ENCODE results near the gene TNFRSF18.

Gene TNFRSF18

DNA sequence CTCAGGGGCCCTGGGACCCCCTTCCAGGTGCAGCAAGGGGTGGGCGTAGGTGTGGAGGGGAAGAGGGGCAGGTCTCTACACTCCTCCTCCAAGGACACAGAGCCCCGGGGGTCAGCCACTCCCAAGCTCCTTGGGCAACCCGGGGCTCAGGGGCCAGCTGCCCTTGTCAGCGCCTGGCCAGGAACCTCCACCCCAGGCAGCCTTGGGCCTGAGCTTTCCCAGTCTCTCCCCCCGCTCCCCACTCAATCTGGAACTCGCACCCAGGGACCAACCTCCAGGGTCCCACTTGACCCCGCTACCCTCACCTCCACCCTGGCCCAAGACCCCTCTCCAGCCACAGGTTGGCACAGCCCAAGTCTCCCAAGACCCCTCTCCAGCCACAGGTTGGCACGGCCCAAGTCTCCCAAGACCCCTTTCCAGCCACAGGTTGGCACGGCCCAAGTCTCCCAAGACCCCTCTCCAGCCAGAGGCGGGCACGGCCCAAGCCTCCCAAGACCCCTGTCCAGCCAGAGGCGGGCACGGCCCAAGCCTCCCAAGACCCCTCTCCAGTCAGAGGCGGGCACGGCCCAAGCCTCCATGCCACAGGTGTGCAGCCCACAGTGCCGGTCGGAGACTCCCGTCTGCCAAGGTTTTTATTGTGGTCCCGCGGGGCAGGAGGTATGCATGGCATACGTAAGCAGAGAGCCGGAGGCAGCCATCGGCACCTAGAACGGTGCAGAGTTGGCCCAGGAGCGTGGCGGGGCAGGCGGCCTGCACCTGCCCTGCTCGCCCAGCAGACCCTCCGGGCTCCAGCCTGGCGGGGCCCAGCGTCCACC lies 4.5 kb upstream of the TNFRSF18 start:
- DNase-seq: no peak

GRCh38 chr1:1208713-1209433 lies 2.5 kb upstream of the TNFRSF18 start:
- peak; percentile 37 for DNase-seq

GRCh38 chr1:1207571-1207892 lies 1.1 kb upstream of the TNFRSF18 start:
- DNase-seq: no peak

- no peak for DNase-seq
Measured at GRCh38 chr1:1206966-1207531, 657 bp upstream of the TNFRSF18 start.

DNA sequence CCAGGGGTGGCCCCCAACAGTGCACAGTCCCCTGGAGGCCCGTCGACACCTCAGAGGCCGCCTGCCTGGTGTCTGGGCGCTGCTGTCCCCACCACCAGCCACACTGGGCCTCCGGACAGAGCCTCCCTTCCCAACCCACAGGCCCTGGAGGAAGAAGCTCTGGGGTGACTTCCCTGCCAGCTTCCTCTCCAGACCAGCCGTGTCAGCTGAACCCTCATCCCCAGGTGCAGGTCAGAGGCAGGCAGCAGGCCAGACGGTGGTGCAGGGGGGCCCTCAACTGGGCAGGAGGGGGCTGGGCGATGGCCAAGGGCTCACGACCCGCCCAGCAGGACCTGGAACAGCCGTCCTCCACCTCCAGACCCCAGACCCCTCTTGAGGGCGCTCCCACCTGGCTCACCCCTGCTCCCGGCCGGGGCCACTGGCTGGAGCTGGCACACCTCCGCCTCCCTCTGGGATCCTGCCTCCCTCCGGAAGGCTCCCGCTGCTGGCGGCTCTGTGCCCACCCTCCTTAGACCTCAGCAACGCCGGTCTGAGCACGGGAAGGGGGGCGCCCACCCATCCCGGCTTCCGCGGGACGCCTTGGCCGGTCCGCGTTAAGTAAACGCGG lies 520 bp downstream of the TNFRSF18 start:
- DNase-seq: no peak

DNA sequence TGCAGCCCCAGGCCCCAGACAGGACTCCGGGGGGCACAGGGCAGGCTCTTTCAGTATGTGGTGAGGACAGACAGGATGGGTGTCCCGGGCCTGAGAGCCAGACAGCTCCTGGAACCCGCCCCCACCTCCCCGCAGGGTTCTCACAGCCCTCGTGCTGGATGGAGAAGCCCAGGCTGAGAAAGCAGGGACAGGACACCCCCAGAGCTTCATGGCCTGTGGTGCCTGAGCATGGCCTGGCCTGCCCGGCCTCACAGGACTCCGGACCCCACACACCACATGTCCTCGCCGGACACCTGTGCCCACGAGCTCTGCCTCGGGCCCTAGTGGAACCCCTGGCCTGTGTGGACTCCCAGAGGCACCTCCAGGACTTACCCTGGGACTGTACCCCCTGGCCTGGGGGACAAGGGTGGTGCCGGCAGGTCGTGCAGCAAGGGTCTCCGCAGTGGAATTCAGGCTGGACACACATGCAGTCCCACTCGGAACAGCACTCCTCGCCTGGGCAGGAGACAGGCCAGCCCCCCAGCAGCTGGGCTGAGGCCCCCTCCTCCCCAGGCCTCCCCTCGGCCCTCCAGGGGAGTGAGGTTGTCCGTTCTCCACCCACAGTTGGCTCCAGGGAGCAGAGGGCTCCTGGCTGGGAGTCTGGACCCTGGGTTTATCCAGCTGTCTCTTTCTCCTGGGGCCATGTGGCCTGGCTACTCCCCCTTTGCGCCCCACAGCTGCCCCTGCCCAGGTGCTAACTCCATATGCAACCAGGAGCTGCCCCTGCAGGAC lies 1.2 kb downstream of the TNFRSF18 start:
- no peak for DNase-seq

GRCh38 chr1:1204425-1204920 lies 1.9 kb downstream of the TNFRSF18 start:
- no peak for DNase-seq

DNA sequence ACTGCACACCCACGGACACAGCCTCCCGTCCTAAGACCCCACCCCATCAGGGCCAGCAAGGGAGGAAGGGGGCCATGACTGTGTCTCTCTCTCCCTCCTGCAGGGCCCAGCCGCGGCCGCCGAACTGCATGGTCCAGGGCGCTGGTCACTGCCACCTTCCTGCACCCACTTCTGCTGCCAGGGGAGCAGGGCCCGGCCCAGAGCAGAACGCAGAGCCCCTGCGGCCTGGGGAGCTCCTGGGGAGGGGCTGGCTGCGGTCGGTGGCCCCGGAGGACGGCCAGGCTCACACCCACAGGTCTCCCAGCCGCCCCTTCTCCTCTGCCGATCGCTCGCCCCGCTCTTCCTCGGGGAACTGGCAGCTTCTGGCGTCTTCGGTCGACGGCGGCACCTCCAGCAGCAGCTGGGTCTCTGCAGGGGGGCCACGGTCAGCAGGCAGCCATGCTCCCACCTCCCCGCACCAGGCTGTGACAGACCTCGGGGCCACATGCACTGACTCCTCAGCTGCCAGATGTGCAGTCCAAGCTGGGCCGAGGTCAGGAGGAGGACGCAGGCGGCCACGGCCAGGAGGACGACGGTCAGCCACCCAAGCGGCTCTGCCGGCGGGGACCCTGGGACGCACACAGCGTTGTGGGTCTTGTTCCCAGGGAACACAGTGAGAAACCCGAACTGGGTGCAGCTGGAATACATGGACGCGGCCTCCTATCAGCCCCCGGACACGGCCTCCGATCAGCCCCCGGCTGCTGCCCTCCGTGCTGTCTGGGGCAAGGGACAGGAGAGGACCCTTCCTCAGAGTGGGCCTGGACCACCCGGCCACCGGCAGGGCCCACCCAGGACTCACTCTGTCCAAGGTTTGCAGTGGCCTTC lies 2.6 kb downstream of the TNFRSF18 start:
- DNase-seq: no peak

- no peak for DNase-seq
Measured at GRCh38 chr1:1202831-1203560, 3.4 kb downstream of the TNFRSF18 start.

DNA sequence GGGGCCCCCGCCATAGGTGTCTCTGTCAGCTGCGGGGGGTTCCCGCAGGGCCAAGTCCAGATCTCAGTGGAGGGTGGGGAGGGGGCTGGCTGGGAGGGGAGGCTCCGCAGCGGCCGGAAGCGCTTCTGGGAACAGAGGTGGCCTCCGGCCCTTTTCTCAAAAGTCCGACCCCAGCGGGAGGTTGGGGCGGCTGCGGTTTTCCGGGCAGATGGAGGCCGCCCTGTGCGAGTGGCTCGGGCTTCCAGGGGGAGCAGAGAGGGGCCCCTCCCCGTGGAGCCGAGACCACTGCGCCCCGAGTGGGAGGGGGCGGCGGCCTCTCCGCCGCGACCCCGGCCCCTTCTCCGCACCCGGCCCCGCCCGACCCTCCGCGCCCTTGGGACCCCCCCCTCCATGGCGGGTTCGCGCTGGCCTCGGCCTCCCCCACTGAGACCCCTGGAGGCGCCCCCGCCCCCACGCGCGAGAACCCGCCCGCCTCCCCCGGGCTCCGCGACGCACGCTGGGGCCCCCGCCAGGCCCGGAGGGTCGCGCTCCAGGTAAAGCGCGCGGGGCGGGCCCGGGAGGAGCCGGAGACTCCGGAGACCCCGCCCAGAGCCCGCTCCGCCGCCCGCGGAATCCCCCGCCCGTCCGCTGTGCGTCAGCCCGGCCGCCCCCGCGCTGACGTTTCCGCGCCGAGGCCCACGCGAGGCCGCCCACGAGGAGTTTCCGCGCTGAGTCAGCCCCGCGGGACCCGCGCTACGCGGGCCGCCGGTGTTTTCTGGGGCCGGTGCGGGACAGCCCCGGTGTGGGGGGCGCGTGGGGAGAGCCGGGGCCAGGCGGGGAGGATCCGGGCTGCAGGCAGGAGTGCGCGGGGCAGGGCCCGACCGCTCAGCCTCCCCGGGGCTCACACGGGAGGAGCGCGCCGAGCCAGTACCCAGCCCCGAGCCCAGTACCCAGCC lies 5.2 kb downstream of the TNFRSF18 start:
- peak; percentile 75 for DNase-seq

- DNase-seq: no peak
Measured at GRCh38 chr1:1199961-1200875, 6.2 kb downstream of the TNFRSF18 start.

GRCh38 chr1:1199141-1199960 lies 7.0 kb downstream of the TNFRSF18 start:
- no peak for DNase-seq

GRCh38 chr1:1198423-1199140 lies 7.8 kb downstream of the TNFRSF18 start:
- DNase-seq: no peak

DNA sequence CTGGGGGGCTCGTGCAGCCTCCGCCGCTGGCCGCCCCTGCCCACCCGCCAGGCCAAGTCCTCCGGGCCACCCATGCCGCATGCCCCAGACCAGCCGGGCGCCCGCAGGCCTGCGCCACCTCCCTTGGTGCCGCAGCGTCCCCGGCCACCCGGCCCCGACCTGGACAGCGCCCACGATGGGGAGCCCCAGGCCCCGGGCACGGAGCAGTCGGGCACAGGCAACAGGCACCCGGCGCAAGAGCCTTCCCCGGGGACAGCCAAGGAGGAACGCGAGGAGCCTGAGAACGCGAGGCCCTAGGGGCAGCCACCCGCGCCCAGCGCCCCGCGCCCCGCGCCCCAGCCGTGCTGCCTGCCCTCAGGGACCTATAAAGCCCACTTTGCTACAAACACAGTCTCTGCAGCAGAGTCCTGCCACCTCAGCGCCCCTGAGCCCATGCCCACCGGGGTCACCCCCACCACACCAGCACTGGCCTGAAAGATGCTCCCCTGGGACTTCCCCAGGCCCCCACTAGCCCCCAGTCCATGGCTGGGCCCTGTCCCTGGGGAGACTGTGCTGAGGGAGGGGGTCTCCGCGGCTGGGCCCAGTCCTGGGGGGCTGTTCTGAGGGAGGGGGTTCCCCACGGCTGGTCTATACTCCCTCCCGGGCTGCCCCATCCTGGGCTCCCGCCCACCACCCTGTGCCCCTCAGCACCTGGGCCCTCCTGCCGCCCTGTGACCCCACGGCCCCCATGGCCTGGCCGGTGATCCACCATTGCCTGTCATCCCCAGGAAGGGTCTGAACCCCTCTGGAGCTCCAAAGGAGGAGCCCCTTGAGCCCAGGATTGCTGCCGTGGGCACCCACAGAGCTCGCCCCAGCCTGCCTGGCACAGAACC lies 8.6 kb downstream of the TNFRSF18 start:
- no peak for DNase-seq

GRCh38 chr1:1197188-1197500 lies 9.2 kb downstream of the TNFRSF18 start:
- DNase-seq: no peak

All from activated gamma-delta T cell treated with Interleukin-2 at 50 U/mL for 16 hours (primary cell).